Trophoblast cell (in vitro differentiated cells and primary cell): ENCODE data around the gene STAC2.

Source experiments
- DNase-seq, 2 donors: peaks; one replicate each; pipeline ENCODE4 v3.0.0-alpha.2; 2016
- H2AFZ ChIP-seq: 2 replicates; pipeline ENCODE4 v1.6.1; 2013; ENCODE audit warnings: low read length, moderate library complexity, mild to moderate bottlenecking; ENCODE audit not compliant: insufficient read depth, poor library complexity
- H2AK5ac ChIP-seq: 2 replicates; pipeline ENCODE4 v1.6.1; 2013; ENCODE audit warnings: mild to moderate bottlenecking, low read length
- H2BK120ac ChIP-seq: 2 replicates; pipeline ENCODE4 v1.6.1; 2013; ENCODE audit warnings: low read length, mild to moderate bottlenecking, moderate library complexity; ENCODE audit not compliant: insufficient read depth, poor library complexity
- H2BK12ac ChIP-seq: 2 replicates; pipeline ENCODE4 v1.6.1; 2013; ENCODE audit warnings: mild to moderate bottlenecking, low read length, moderate library complexity
- H2BK5ac ChIP-seq: 2 replicates; pipeline ENCODE4 v1.6.1; 2013; ENCODE audit warnings: low read length, low read depth, moderate library complexity, mild to moderate bottlenecking; ENCODE audit not compliant: poor library complexity
- H3K14ac ChIP-seq: 2 replicates; pipeline ENCODE4 v1.6.1; 2013; ENCODE audit warnings: mild to moderate bottlenecking, low read length
- H3K18ac ChIP-seq: 2 replicates; pipeline ENCODE4 v1.6.1; 2013; ENCODE audit warnings: mild to moderate bottlenecking, low read length
- H3K23ac ChIP-seq: 2 replicates; pipeline ENCODE4 v1.6.1; 2013; ENCODE audit warnings: low read length
- H3K27ac ChIP-seq: 2 replicates; pipeline ENCODE4 v1.5.1; 2013; ENCODE audit warnings: low read depth, mild to moderate bottlenecking, inconsistent platforms, low read length, moderate library complexity
- H3K27me3 ChIP-seq: 2 replicates; pipeline ENCODE4 v1.6.1; 2013; ENCODE audit warnings: inconsistent platforms, mild to moderate bottlenecking, low read length, moderate library complexity; ENCODE audit not compliant: insufficient read depth
- H3K36me3 ChIP-seq, 2 experiments: 1 replicate in 1 of 2; 2 replicates in 1 of 2; pipeline ENCODE4 v1.6.1; 2013; ENCODE audit warnings: low read length in 2 of 2, mild to moderate bottlenecking in 2 of 2, moderate library complexity in 1 of 2; ENCODE audit not compliant: insufficient read depth in 2 of 2, control insufficient read depth in 1 of 2
- H3K4ac ChIP-seq: 2 replicates; pipeline ENCODE4 v1.6.1; 2013; ENCODE audit warnings: low read depth, mild to moderate bottlenecking, low read length, moderate library complexity
- H3K4me1 ChIP-seq, 2 experiments: 1 replicate in 1 of 2; 2 replicates in 1 of 2; pipeline ENCODE4 v1.6.1; 2013; ENCODE audit warnings: low read length in 2 of 2, mild to moderate bottlenecking in 2 of 2, moderate library complexity in 1 of 2; ENCODE audit not compliant: insufficient read depth in 2 of 2, control insufficient read depth in 1 of 2
- H3K4me2 ChIP-seq: 2 replicates; pipeline ENCODE4 v1.6.1; 2013; ENCODE audit warnings: inconsistent platforms, mild to moderate bottlenecking, low read length, moderate library complexity
- H3K4me3 ChIP-seq: 2 replicates; pipeline ENCODE4 v1.5.1; 2013; ENCODE audit warnings: mild to moderate bottlenecking, low read depth, low read length, inconsistent platforms
- H3K79me1 ChIP-seq: one replicate; pipeline ENCODE4 v1.6.1; 2013; ENCODE audit warnings: low read length
- H3K79me2 ChIP-seq: 2 replicates; pipeline ENCODE4 v1.6.1; 2013; ENCODE audit warnings: low read length, mild to moderate bottlenecking; ENCODE audit not compliant: control insufficient read depth, insufficient read depth, poor library complexity
- H3K9ac ChIP-seq: 2 replicates; pipeline ENCODE4 v1.6.1; 2013; ENCODE audit warnings: mild to moderate bottlenecking, low read length
- H3K9me3 ChIP-seq: 2 replicates; pipeline ENCODE4 v1.6.1; 2013; ENCODE audit warnings: low read depth, mild to moderate bottlenecking, control low read depth, inconsistent platforms, low read length; ENCODE audit not compliant: insufficient read depth
- H4K12ac ChIP-seq: 2 replicates; pipeline ENCODE4 v1.6.1; 2013; ENCODE audit warnings: low read depth, mild to moderate bottlenecking, low read length, moderate library complexity
- H4K8ac ChIP-seq: 2 replicates; pipeline ENCODE4 v1.6.1; 2013; ENCODE audit warnings: low read depth, mild to moderate bottlenecking, low read length, moderate library complexity
- H4K91ac ChIP-seq: one replicate; pipeline ENCODE4 v1.6.1; 2013; ENCODE audit warnings: low read depth, mild to moderate bottlenecking, low read length, moderate library complexity
- WGBS: extraction: QIAGEN DNeasy Blood & Tissue Kit; methylation state at CpG from one replicate; pipeline ENCODE4 v1.1.7; 2013; ENCODE audit warnings: missing lambda C conversion rate; ENCODE audit not compliant: insufficient read length, insufficient coverage; ENCODE audit errors: extremely low coverage; 5-methylcytosine and 5-hydroxymethylcytosine counted together

The STAC2 gene

DNA sequence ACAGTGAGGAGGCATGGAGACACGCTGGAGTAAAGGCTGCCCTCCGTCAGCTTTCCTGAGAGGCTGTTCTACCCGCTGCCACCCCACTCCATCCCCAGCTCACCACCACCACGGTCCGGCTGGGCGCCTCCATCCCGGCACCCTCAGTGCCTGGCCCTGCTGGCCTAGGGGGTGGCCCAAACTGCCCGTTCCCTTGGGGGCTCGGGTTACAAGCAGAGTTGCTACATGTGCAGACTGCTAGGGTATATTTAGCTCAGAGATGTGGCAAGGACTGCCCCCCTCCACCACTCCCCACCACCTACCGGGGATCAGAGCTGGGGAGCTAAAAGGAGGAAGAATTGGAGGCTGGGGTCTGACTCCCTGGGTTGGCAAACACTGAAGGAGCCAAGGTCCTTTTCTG is 32.4 kb downstream of the STAC2 start:
- H2BK120ac ChIP-seq = no peak overlapping the region
- no peak overlapping the region for H3K4ac ChIP-seq
- H3K14ac ChIP-seq = no peak overlapping the region
- no peak overlapping the region for H3K27ac ChIP-seq
- no peak overlapping the region for H3K4me2 ChIP-seq
- no peak overlapping the region for H4K91ac ChIP-seq
- H3K79me2 ChIP-seq = no peaks in the 10 kb centered on the region
- H2BK12ac ChIP-seq = no peak overlapping the region
- no peak overlapping the region for H3K9ac ChIP-seq
- H3K9me3 ChIP-seq = peaks cover 1% of the 10 kb centered on the region
- no peak overlapping the region for H2AK5ac ChIP-seq
- no CpG with 5 or more reads among the region's 10 CpGs for WGBS
- H4K8ac ChIP-seq = no peak overlapping the region
- no peak overlapping the region for H2AFZ ChIP-seq
- DNase-seq = no peak
- H3K79me1 ChIP-seq = no peaks in the 10 kb centered on the region
- H3K27me3 ChIP-seq = no peaks in the 10 kb centered on the region
- no peak overlapping the region for H3K4me3 ChIP-seq
- H2BK5ac ChIP-seq = no peak overlapping the region
- no peak overlapping the region for H3K18ac ChIP-seq
- no peak overlapping the region for H4K12ac ChIP-seq
- no peak overlapping the region for H3K23ac ChIP-seq
- peaks cover 8 to 14% of the 10 kb centered on the region in 2 experiments for H3K4me1 ChIP-seq
- peaks cover 3 to 6% of the 10 kb centered on the region in 2 experiments for H3K36me3 ChIP-seq

DNA sequence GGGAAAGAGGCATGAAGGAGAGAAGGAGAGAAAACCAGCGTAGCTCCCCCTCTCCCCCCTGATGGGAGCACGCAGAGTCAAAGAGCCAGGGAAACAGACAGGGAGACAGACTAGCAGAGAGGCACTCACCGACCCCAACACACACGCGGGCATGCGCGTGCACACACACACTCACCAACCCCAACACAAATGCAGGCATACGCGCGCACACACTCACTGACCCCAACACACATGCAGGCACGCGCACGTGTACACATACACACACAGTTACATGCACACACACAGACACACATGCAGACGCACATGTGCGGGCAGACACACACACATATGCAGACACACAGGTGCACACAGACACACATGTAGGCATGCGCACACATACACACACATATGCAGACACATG is 32.8 kb downstream of the STAC2 start:
- Histone ChIP-seq H3K4ac (no peak overlapping the region), H3K9me3 (peaks cover 1% of the 10 kb centered on the region), H2BK120ac (no peak overlapping the region), H3K14ac (no peak overlapping the region), H3K79me1 (no peaks in the 10 kb centered on the region), H4K91ac (no peak overlapping the region), H3K36me3 (peaks cover 3 to 6% of the 10 kb centered on the region in 2 experiments), H3K23ac (no peak overlapping the region), H4K8ac (no peak overlapping the region), H3K27me3 (no peaks in the 10 kb centered on the region), H3K9ac (no peak overlapping the region), H3K4me2 (no peak overlapping the region), H3K4me1 (peaks cover 6 to 13% of the 10 kb centered on the region in 2 experiments), H3K27ac (no peak overlapping the region), H4K12ac (no peak overlapping the region), H2BK12ac (no peak overlapping the region), H2AFZ (no peak overlapping the region), H3K18ac (no peak overlapping the region), H3K79me2 (no peaks in the 10 kb centered on the region), H2BK5ac (no peak overlapping the region), H2AK5ac (no peak overlapping the region), H3K4me3 (peak overlapping the region; percentile 50)
- WGBS = no CpG with 5 or more reads among the region's 16 CpGs
- DNase-seq = no peak

DNA sequence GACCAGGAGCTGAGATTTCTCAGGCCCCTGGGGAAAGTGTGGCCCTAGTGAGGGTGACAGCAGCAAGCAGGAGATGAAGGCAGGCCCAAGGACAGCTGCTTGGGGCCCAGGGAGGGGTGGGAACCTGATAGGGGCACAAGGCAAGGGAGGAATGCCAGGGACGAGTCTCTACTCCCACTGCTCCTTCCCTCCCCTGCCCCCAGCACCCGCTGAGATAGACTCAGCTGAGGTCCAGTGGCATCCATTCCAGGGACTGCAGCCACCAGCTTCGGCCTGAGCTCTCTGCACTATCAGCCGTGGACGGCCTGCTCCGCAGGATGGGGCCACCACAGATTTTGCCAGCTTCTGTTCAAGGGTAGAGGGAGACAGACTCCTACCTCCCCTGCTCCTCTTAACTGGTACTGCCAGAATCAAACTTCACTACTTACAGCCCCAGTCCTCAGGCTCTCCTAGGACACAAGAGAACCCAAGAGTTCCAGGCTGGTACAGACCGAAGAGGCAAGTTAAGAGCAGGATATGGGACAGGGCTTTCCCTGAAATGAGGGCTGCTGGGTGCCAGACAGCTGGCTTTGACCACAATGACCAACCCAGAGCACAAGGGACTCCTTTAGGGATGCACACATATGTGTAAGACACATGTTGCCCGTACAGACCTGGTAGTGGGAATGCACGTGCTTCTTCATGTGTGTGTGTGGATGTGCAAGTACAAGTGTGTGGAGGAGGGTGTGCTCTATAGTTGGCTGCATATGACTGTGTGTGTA is 33.8 kb downstream of the STAC2 start:
- no peaks in the 10 kb centered on the region for H3K79me2 ChIP-seq
- peaks cover 1% of the 10 kb centered on the region for H3K9me3 ChIP-seq
- H3K4me2 ChIP-seq = no peak overlapping the region
- no CpG with 5 or more reads among the region's 9 CpGs for WGBS
- no peak overlapping the region for H3K4ac ChIP-seq
- no peaks in the 10 kb centered on the region for H3K79me1 ChIP-seq
- H2AK5ac ChIP-seq = no peak overlapping the region
- DNase-seq = no peak
- peaks cover 2 to 7% of the 10 kb centered on the region in 2 experiments for H3K4me1 ChIP-seq
- H2AFZ ChIP-seq = no peak overlapping the region
- H3K4me3 ChIP-seq = no peak overlapping the region
- H3K27me3 ChIP-seq = no peaks in the 10 kb centered on the region
- no peak overlapping the region for H4K91ac ChIP-seq
- H2BK120ac ChIP-seq = no peak overlapping the region
- H3K9ac ChIP-seq = peak overlapping the region; percentile 3
- no peak overlapping the region for H3K23ac ChIP-seq
- no peak overlapping the region for H3K14ac ChIP-seq
- no peak overlapping the region for H2BK12ac ChIP-seq
- no peak overlapping the region for H4K8ac ChIP-seq
- H4K12ac ChIP-seq = no peak overlapping the region
- H3K36me3 ChIP-seq = peaks cover 4 to 8% of the 10 kb centered on the region in 2 experiments
- no peak overlapping the region for H2BK5ac ChIP-seq
- no peak overlapping the region for H3K27ac ChIP-seq
- no peak overlapping the region for H3K18ac ChIP-seq

DNA sequence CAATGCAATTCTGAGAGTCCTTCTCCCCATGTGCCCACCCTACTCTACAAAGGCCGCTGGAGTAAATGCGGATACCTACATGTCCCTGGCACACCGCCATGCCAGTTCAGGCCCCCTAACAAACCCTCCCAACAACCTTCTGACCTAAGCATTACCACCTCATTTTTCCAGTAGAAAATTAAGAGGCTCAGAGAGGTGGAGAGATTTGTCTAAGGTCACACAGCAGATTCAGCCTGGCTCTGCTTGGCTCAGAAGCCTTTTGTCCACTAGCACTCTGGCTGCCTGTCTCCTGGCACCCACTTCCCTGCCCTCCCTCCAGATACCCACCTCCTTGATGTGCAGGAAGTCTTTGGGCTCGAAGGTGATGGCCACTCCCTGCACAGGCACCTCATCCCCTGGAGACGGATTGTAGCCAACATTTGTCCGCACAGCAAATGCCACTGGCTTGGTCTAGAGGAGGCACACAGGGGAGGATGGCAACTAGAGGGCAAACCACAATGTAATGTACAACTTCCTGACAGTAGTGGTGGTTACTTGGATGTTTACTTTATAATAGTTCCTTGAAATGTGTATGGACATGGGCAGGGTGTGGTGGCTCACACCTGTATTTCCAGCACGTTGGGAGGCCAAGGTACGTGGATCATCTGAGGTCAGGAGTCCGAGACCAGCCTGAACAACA is 38.5 kb downstream of the STAC2 start:
- WGBS = no CpG with 5 or more reads among the region's 9 CpGs
- H3K4ac ChIP-seq = no peak overlapping the region
- no peak overlapping the region for H3K18ac ChIP-seq
- H3K9ac ChIP-seq = no peak overlapping the region
- no peak overlapping the region for H2BK5ac ChIP-seq
- H3K23ac ChIP-seq = no peak overlapping the region
- H4K8ac ChIP-seq = no peak overlapping the region
- H4K12ac ChIP-seq = no peak overlapping the region
- H3K79me2 ChIP-seq = no peaks in the 10 kb centered on the region
- H3K4me3 ChIP-seq = no peak overlapping the region
- H2BK120ac ChIP-seq = no peak overlapping the region
- no peak overlapping the region for H2AK5ac ChIP-seq
- H3K4me1 ChIP-seq = no peaks in the 10 kb centered on the region
- no peak for DNase-seq
- H2BK12ac ChIP-seq = no peak overlapping the region
- H3K14ac ChIP-seq = no peak overlapping the region
- H3K4me2 ChIP-seq = no peak overlapping the region
- no peaks in the 10 kb centered on the region for H3K79me1 ChIP-seq
- H3K27me3 ChIP-seq = no peaks in the 10 kb centered on the region
- H3K36me3 ChIP-seq = peaks cover 14 to 19% of the 10 kb centered on the region in 2 experiments
- H2AFZ ChIP-seq = no peak overlapping the region
- no peaks in the 10 kb centered on the region for H3K9me3 ChIP-seq
- H3K27ac ChIP-seq = no peak overlapping the region
- H4K91ac ChIP-seq = no peak overlapping the region
